Trophoblast cell (in vitro differentiated cells and primary cell): ENCODE results near the gene PFDN1.
A peak's percentile ranks its signal among the peaks of the same experiment; 100 is the strongest.

Experiments
- DNase-seq, 2 donors: peaks; one replicate each; pipeline ENCODE4 v3.0.0-alpha.2; 2016
- H2AFZ ChIP-seq: 2 replicates; pipeline ENCODE4 v1.6.1; 2013; ENCODE audit warnings: low read length, moderate library complexity, mild to moderate bottlenecking; ENCODE audit not compliant: insufficient read depth, poor library complexity
- H2AK5ac ChIP-seq: 2 replicates; pipeline ENCODE4 v1.6.1; 2013; ENCODE audit warnings: mild to moderate bottlenecking, low read length
- H2BK120ac ChIP-seq: 2 replicates; pipeline ENCODE4 v1.6.1; 2013; ENCODE audit warnings: low read length, mild to moderate bottlenecking, moderate library complexity; ENCODE audit not compliant: insufficient read depth, poor library complexity
- H2BK12ac ChIP-seq: 2 replicates; pipeline ENCODE4 v1.6.1; 2013; ENCODE audit warnings: mild to moderate bottlenecking, low read length, moderate library complexity
- H2BK5ac ChIP-seq: 2 replicates; pipeline ENCODE4 v1.6.1; 2013; ENCODE audit warnings: low read length, low read depth, moderate library complexity, mild to moderate bottlenecking; ENCODE audit not compliant: poor library complexity
- H3K14ac ChIP-seq: 2 replicates; pipeline ENCODE4 v1.6.1; 2013; ENCODE audit warnings: mild to moderate bottlenecking, low read length
- H3K18ac ChIP-seq: 2 replicates; pipeline ENCODE4 v1.6.1; 2013; ENCODE audit warnings: mild to moderate bottlenecking, low read length
- H3K23ac ChIP-seq: 2 replicates; pipeline ENCODE4 v1.6.1; 2013; ENCODE audit warnings: low read length
- H3K27ac ChIP-seq: 2 replicates; pipeline ENCODE4 v1.5.1; 2013; ENCODE audit warnings: low read depth, mild to moderate bottlenecking, inconsistent platforms, low read length, moderate library complexity
- H3K27me3 ChIP-seq: 2 replicates; pipeline ENCODE4 v1.6.1; 2013; ENCODE audit warnings: inconsistent platforms, mild to moderate bottlenecking, low read length, moderate library complexity; ENCODE audit not compliant: insufficient read depth
- H3K36me3 ChIP-seq, 2 experiments: 1 replicate in 1 of 2; 2 replicates in 1 of 2; pipeline ENCODE4 v1.6.1; 2013; ENCODE audit warnings: low read length in 2 of 2, mild to moderate bottlenecking in 2 of 2, moderate library complexity in 1 of 2; ENCODE audit not compliant: insufficient read depth in 2 of 2, control insufficient read depth in 1 of 2
- H3K4ac ChIP-seq: 2 replicates; pipeline ENCODE4 v1.6.1; 2013; ENCODE audit warnings: low read depth, mild to moderate bottlenecking, low read length, moderate library complexity
- H3K4me1 ChIP-seq, 2 experiments: 1 replicate in 1 of 2; 2 replicates in 1 of 2; pipeline ENCODE4 v1.6.1; 2013; ENCODE audit warnings: low read length in 2 of 2, mild to moderate bottlenecking in 2 of 2, moderate library complexity in 1 of 2; ENCODE audit not compliant: insufficient read depth in 2 of 2, control insufficient read depth in 1 of 2
- H3K4me2 ChIP-seq: 2 replicates; pipeline ENCODE4 v1.6.1; 2013; ENCODE audit warnings: inconsistent platforms, mild to moderate bottlenecking, low read length, moderate library complexity
- H3K4me3 ChIP-seq: 2 replicates; pipeline ENCODE4 v1.5.1; 2013; ENCODE audit warnings: mild to moderate bottlenecking, low read depth, low read length, inconsistent platforms
- H3K79me1 ChIP-seq: one replicate; pipeline ENCODE4 v1.6.1; 2013; ENCODE audit warnings: low read length
- H3K79me2 ChIP-seq: 2 replicates; pipeline ENCODE4 v1.6.1; 2013; ENCODE audit warnings: low read length, mild to moderate bottlenecking; ENCODE audit not compliant: control insufficient read depth, insufficient read depth, poor library complexity
- H3K9ac ChIP-seq: 2 replicates; pipeline ENCODE4 v1.6.1; 2013; ENCODE audit warnings: mild to moderate bottlenecking, low read length
- H3K9me3 ChIP-seq: 2 replicates; pipeline ENCODE4 v1.6.1; 2013; ENCODE audit warnings: low read depth, mild to moderate bottlenecking, control low read depth, inconsistent platforms, low read length; ENCODE audit not compliant: insufficient read depth
- H4K12ac ChIP-seq: 2 replicates; pipeline ENCODE4 v1.6.1; 2013; ENCODE audit warnings: low read depth, mild to moderate bottlenecking, low read length, moderate library complexity
- H4K8ac ChIP-seq: 2 replicates; pipeline ENCODE4 v1.6.1; 2013; ENCODE audit warnings: low read depth, mild to moderate bottlenecking, low read length, moderate library complexity
- H4K91ac ChIP-seq: one replicate; pipeline ENCODE4 v1.6.1; 2013; ENCODE audit warnings: low read depth, mild to moderate bottlenecking, low read length, moderate library complexity
- WGBS: extraction: QIAGEN DNeasy Blood & Tissue Kit; methylation state at CpG from one replicate; pipeline ENCODE4 v1.1.7; 2013; ENCODE audit warnings: missing lambda C conversion rate; ENCODE audit not compliant: insufficient read length, insufficient coverage; ENCODE audit errors: extremely low coverage; 5-methylcytosine and 5-hydroxymethylcytosine counted together

The PFDN1 gene

GRCh38 chr5:140273401-140273877, 29.5 kb downstream of the PFDN1 start:
- peaks cover 3 to 7% of the 10 kb centered on the region in 2 experiments for H3K36me3 ChIP-seq
- no peak overlapping the region for H2BK12ac ChIP-seq
- H2AFZ ChIP-seq, result no peak overlapping the region
- H3K9ac ChIP-seq, result no peak overlapping the region
- no peak overlapping the region for H2AK5ac ChIP-seq
- no peak overlapping the region for H3K4me3 ChIP-seq
- H2BK120ac ChIP-seq, result no peak overlapping the region
- H2BK5ac ChIP-seq, result no peak overlapping the region
- no peak overlapping the region for H3K18ac ChIP-seq
- H4K12ac ChIP-seq, result no peak overlapping the region
- H3K27ac ChIP-seq, result no peak overlapping the region
- H3K9me3 ChIP-seq, result no peaks in the 10 kb centered on the region
- H3K4ac ChIP-seq, result no peak overlapping the region
- no peak overlapping the region for H4K91ac ChIP-seq
- no CpG with 5 or more reads among the region's 6 CpGs for WGBS
- H3K4me1 ChIP-seq, result no peaks in the 10 kb centered on the region
- no peak overlapping the region for H3K4me2 ChIP-seq
- H3K79me2 ChIP-seq, result no peaks in the 10 kb centered on the region
- no peaks in the 10 kb centered on the region for H3K79me1 ChIP-seq
- no peaks in the 10 kb centered on the region for H3K27me3 ChIP-seq
- H3K14ac ChIP-seq, result no peak overlapping the region
- peak in 1 of 2 donors; percentile 35 for DNase-seq
- no peak overlapping the region for H3K23ac ChIP-seq
- no peak overlapping the region for H4K8ac ChIP-seq

GRCh38 chr5:140270008-140270407, 32.9 kb downstream of the PFDN1 start:
- no peak overlapping the region for H4K12ac ChIP-seq
- H3K36me3 ChIP-seq, result peaks cover 0 to 2% of the 10 kb centered on the region in 2 experiments
- H2BK12ac ChIP-seq, result no peak overlapping the region

DNA sequence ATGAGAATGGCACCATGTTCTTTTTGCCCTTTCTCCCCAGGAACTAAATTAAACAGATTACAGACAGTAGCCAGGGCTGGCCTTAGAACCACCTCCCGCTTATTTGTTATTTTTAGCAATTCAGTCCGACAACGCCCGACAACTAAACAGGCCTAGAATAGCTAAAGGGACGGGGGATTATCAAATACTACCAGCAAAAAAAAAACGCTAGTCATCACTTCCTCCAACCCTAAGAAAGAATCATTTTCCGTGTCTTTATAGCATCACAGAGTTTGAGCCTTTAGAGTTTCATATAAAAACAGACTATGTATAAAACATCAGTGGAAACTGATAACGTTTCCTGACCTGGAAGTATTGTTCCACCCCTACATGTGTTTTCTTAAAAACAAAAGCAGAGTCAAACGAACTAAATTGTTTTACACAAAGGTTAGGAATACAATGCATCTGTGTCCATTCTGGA, 35.3 kb downstream of the PFDN1 start:
- Histone ChIP-seq H3K9ac (no peak overlapping the region), H2AFZ (no peak overlapping the region), H3K4me3 (no peak overlapping the region), H3K18ac (no peak overlapping the region), H3K4me2 (no peak overlapping the region), H3K9me3 (no peaks in the 10 kb centered on the region), H3K27me3 (no peaks in the 10 kb centered on the region), H2BK12ac (no peak overlapping the region), H3K4ac (no peak overlapping the region), H4K91ac (no peak overlapping the region), H3K36me3 (peaks cover 0 to 2% of the 10 kb centered on the region in 2 experiments), H2BK120ac (no peak overlapping the region), H3K79me2 (no peaks in the 10 kb centered on the region), H4K8ac (no peak overlapping the region), H3K23ac (no peak overlapping the region), H2BK5ac (no peak overlapping the region), H2AK5ac (no peak overlapping the region), H4K12ac (no peak overlapping the region), H3K79me1 (no peaks in the 10 kb centered on the region), H3K4me1 (peaks cover 0 to 2% of the 10 kb centered on the region in 2 experiments), H3K27ac (no peak overlapping the region), H3K14ac (no peak overlapping the region)
- no CpG with 5 or more reads among the region's 9 CpGs for WGBS
- no peak for DNase-seq

More at GRCh38 chr5:140270008-140270407, 32.9 kb downstream of the PFDN1 start:
- H3K4me1 ChIP-seq, result peaks cover 0 to 2% of the 10 kb centered on the region in 2 experiments
- H3K23ac ChIP-seq, result no peak overlapping the region
- H3K79me1 ChIP-seq, result no peaks in the 10 kb centered on the region
- H4K91ac ChIP-seq, result no peak overlapping the region
- H3K4ac ChIP-seq, result no peak overlapping the region
- no peak overlapping the region for H3K18ac ChIP-seq
- no peak overlapping the region for H2AFZ ChIP-seq
- no peak overlapping the region for H2BK5ac ChIP-seq
- H3K79me2 ChIP-seq, result no peaks in the 10 kb centered on the region
- no peak for DNase-seq
- no peak overlapping the region for H4K8ac ChIP-seq
- H3K9me3 ChIP-seq, result no peaks in the 10 kb centered on the region
- no peaks in the 10 kb centered on the region for H3K27me3 ChIP-seq
- no peak overlapping the region for H3K4me3 ChIP-seq
- H2BK120ac ChIP-seq, result no peak overlapping the region
- H3K4me2 ChIP-seq, result no peak overlapping the region
- no peak overlapping the region for H2AK5ac ChIP-seq
- H3K9ac ChIP-seq, result no peak overlapping the region
- no peak overlapping the region for H3K27ac ChIP-seq
- H3K14ac ChIP-seq, result no peak overlapping the region

GRCh38 chr5:140267201-140267540, 35.7 kb downstream of the PFDN1 start:
- H2BK5ac ChIP-seq, result no peak overlapping the region
- peaks cover 2% of the 10 kb centered on the region in 2 experiments for H3K36me3 ChIP-seq
- H3K9ac ChIP-seq, result no peak overlapping the region
- no peak overlapping the region for H4K91ac ChIP-seq
- H4K8ac ChIP-seq, result no peak overlapping the region
- no peak overlapping the region for H2BK12ac ChIP-seq
- H3K4me2 ChIP-seq, result no peak overlapping the region
- no peak overlapping the region for H2AK5ac ChIP-seq
- no peak overlapping the region for H3K18ac ChIP-seq
- H4K12ac ChIP-seq, result no peak overlapping the region
- H3K9me3 ChIP-seq, result no peaks in the 10 kb centered on the region
- H3K4me3 ChIP-seq, result no peak overlapping the region
- no peak overlapping the region for H2BK120ac ChIP-seq
- H3K4ac ChIP-seq, result no peak overlapping the region
- WGBS, result no CpG with 5 or more reads among the region's 3 CpGs
- no peak overlapping the region for H3K14ac ChIP-seq
- no peak overlapping the region for H2AFZ ChIP-seq
- no peaks in the 10 kb centered on the region for H3K79me1 ChIP-seq
- H3K27ac ChIP-seq, result no peak overlapping the region
- no peaks in the 10 kb centered on the region for H3K27me3 ChIP-seq
- H3K79me2 ChIP-seq, result no peaks in the 10 kb centered on the region
- no peak overlapping the region for H3K23ac ChIP-seq
- peaks cover 0 to 2% of the 10 kb centered on the region in 2 experiments for H3K4me1 ChIP-seq
- no peak for DNase-seq
